ENCODE results near the gene SHISAL2A. TPM values are rescaled to one million over a fixed set of nuclear protein-coding genes. Genes with fewer than 3 reads are reported as not detected.

The SHISAL2A gene
- total and polyA plus RNA-seq, 10 of the 15 experiments (the other 5 are each of a cell fraction or from before 2014, with no cell fraction given), result 0.18 to 0.67 (median 0.45) TPM

GRCh38 chr1:52695627-52696026 is 62.7 kb downstream of the SHISAL2A start:
- TF ChIP-seq JUNB (IDR thresholded peaks at IDR 0.05), result no peak
- no peak for TF ChIP-seq ZZZ3 (IDR thresholded peaks at IDR 0.05; ENCODE audit: control insufficient read depth, insufficient read length, low read depth)
- TF ChIP-seq PAX5 (IDR thresholded peaks at IDR 0.05; ENCODE audit: borderline replicate concordance, low read depth, low read length), result no peak
- TF ChIP-seq TAF1 (IDR thresholded peaks at IDR 0.05; ENCODE audit: borderline replicate concordance, low read depth, low read length), result no peak
- no peak for TF ChIP-seq MYC (IDR thresholded peaks at IDR 0.05; ENCODE audit: insufficient read depth, insufficient read length, insufficient replicate concordance, low read length, severe bottlenecking)
- TF ChIP-seq TCF3 (IDR thresholded peaks at IDR 0.05; ENCODE audit: borderline replicate concordance, insufficient read depth, low read depth, low read length), result no peak
- no peak for TF ChIP-seq ZSCAN29 (IDR thresholded peaks at IDR 0.05)
- TF ChIP-seq BMI1 (IDR thresholded peaks at IDR 0.05; ENCODE audit: borderline replicate concordance), result no peak
- no peak for TF ChIP-seq RELB (IDR thresholded peaks at IDR 0.05; ENCODE audit: low read depth)
- no peak for TF ChIP-seq SRF (IDR thresholded peaks at IDR 0.05; ENCODE audit: low read depth in 2 of 2, low read length in 2 of 2)
- no peak for TF ChIP-seq JUND (IDR thresholded peaks at IDR 0.05; ENCODE audit: low read depth, low read length)
- no peak for TF ChIP-seq IRF4 (IDR thresholded peaks at IDR 0.05; ENCODE audit: low read depth, low read length)
- TF ChIP-seq TCF12 (IDR thresholded peaks at IDR 0.05; ENCODE audit: low read depth, low read length), result no peak
- TF ChIP-seq STAT3 (IDR thresholded peaks at IDR 0.05; ENCODE audit: low read depth, low read length), result no peak
- TF ChIP-seq ZNF24 (IDR thresholded peaks at IDR 0.05), result no peak
- no peak for TF ChIP-seq POLR2AphosphoS5 (IDR thresholded peaks at IDR 0.05; ENCODE audit: low read length)
- no peak for TF ChIP-seq NFYB (IDR thresholded peaks at IDR 0.05; ENCODE audit: insufficient read depth, low read depth, low read length)
- TF ChIP-seq CEBPB (IDR thresholded peaks at IDR 0.05; ENCODE audit: borderline replicate concordance in 1 of 2, low read depth in 2 of 2, low read length in 2 of 2), result no peak
- TF ChIP-seq LARP7 (IDR thresholded peaks at IDR 0.05), result no peak
- FAIRE-seq (no peak), ATAC-seq (no peak), DNase-seq (ENCODE audit: low read depth, low spot score) (no peak)
- no peaks in the 10 kb centered on the region for H3K27me3 ChIP-seq (replicated peaks in 1 of 2; ENCODE audit: control insufficient read depth in 2 of 2, insufficient read depth in 2 of 2, low read length in 1 of 2)
- H3K27ac ChIP-seq (ENCODE audit: control insufficient read depth, insufficient read depth), result no peak overlapping the region
- ChIA-PET CTCF (no interaction called here), POLR2A (interaction anchor here (0.6 kb wide), 1 partner anchor 116 kb away, joined by 6 read pairs; no protein-coding TSS in a partner anchor), RAD21 (ENCODE audit: unreplicated experiment) (no interaction called here), SMC1A (ENCODE audit: uncharacterized antibody, unreplicated experiment) (interaction anchor here (1.1 kb wide), 1 partner anchor 15 kb away, joined by 3 read pairs; no protein-coding TSS in a partner anchor)
- intact Hi-C loops (cut with micrococcal nuclease; ENCODE audit: unreplicated experiment), result no loop called here
- no peaks in the 10 kb centered on the region for H4K20me1 ChIP-seq (ENCODE audit: control insufficient read depth, insufficient read depth)
- no peak overlapping the region for H3K9ac ChIP-seq (ENCODE audit: control insufficient read depth, insufficient read depth, low read length)
- no peak overlapping the region for H2AFZ ChIP-seq (ENCODE audit: control insufficient read depth, low read depth, low read length)
- H3K9me3 ChIP-seq (replicated peaks; ENCODE audit: control insufficient read depth, insufficient read depth, low read length), result no peaks in the 10 kb centered on the region
- WGBS (ENCODE audit: insufficient coverage, insufficient replicate concordance, low lambda C conversion rate, missing lambda C conversion rate), result 82% methylated on average over 7 of the region's 7 CpGs
- no peak overlapping the region for H3K4me3 ChIP-seq
- BruUV-seq (replicated peaks), result TSS peak; percentile 63
- H3K4me1 ChIP-seq (ENCODE audit: control insufficient read depth, insufficient read depth, low read length), result no peaks in the 10 kb centered on the region; the same call in 1 of the 2 replicates
- no peak overlapping the region for H3K4me2 ChIP-seq (ENCODE audit: control insufficient read depth, insufficient read depth)
- H3K36me3 ChIP-seq (ENCODE audit: control insufficient read depth in 2 of 2, insufficient read depth in 2 of 2, low read length in 1 of 2), result peaks cover 1 to 14% of the 10 kb centered on the region in 2 experiments; a peak in 3 of 4 replicates
- in situ Hi-C loops (cut with MboI), result no loop called here
- H3K79me2 ChIP-seq (ENCODE audit: control insufficient read depth, insufficient read depth, low read length), result peaks cover 27% of the 10 kb centered on the region
